SK-N-SH (cell line): ENCODE data around the gene SYT3. TPM values are rescaled to one million over a fixed set of nuclear protein-coding genes. Genes with fewer than 3 reads are reported as not detected.
A peak's percentile ranks its signal among the peaks of the same experiment; 100 is the strongest.

Source experiments
- CTCF ChIA-PET: fragments of 300-600, 350-600 bp; formaldehyde crosslinking; extraction: SDS; loops from one replicate; lab custom pipeline; 2021; lab: Yijun Ruan, JAX
- POLR2A ChIA-PET: fragments of 350-600 bp; sonication (Branson Sonifier 250); formaldehyde crosslinking; extraction: SDS; loops from one replicate; lab custom pipeline; 2020; ENCODE audit warnings: antibody characterized with exemption, inconsistent platforms; lab: Yijun Ruan, JAX
- DNase-seq: peaks from one replicate; pipeline ENCODE4 v3.0.0; 2012
- H2AFZ ChIP-seq: fragments of 200-600 bp; sonication (generic); 2 replicates; pipeline ENCODE4 v1.8.1; 2016; ENCODE audit warnings: antibody characterized with exemption, mild to moderate bottlenecking, low read depth
- H3F3A ChIP-seq: fragments of 200-600 bp; sonication (generic); replicated peaks from 2 replicates; pipeline ENCODE3; 2016; ENCODE audit warnings: antibody characterized with exemption, mild to moderate bottlenecking; ENCODE audit not compliant: insufficient read depth
- H3K27ac ChIP-seq, 2 experiments: fragments of 200-500 bp in 1 of 2; fragments of 200-600 bp in 1 of 2; sonication (Bioruptor generic) in 1 of 2; sonication (generic), shearing (Covaris generic) in 1 of 2; 2 replicates each; pipeline versions ENCODE4 v1.5.1 to v1.6.1; 2014 to 2016; ENCODE audit warnings: low read depth in 2 of 2, inconsistent platforms in 1 of 2, low read length in 1 of 2, mild to moderate bottlenecking in 1 of 2, mixed read lengths in 1 of 2
- H3K27me3 ChIP-seq: fragments of 200-600 bp; sonication (generic), shearing (Covaris generic); 2 replicates; pipeline ENCODE4 v1.6.1; 2016; ENCODE audit warnings: mixed run types; ENCODE audit not compliant: insufficient read depth
- H3K36me3 ChIP-seq, 2 experiments: fragments of 200-500 bp in 1 of 2; fragments of 200-600 bp in 1 of 2; sonication (Bioruptor generic) in 1 of 2; sonication (generic) in 1 of 2; replicated peaks in 1 of 2; 2 replicates each; pipeline versions ENCODE3 to v1.5.1; 2014 to 2016; ENCODE audit warnings: low read length in 1 of 2, mild to moderate bottlenecking in 1 of 2; ENCODE audit not compliant: insufficient read depth in 2 of 2, control insufficient read depth in 1 of 2
- H3K4me1 ChIP-seq, 2 experiments: fragments of 200-500 bp in 1 of 2; fragments of 200-600 bp in 1 of 2; sonication (Bioruptor generic) in 1 of 2; sonication (generic), shearing (Covaris generic) in 1 of 2; 2 replicates each; pipeline versions ENCODE4 v1.5.1 to v1.6.1; 2014 to 2016; ENCODE audit warnings: low read depth in 1 of 2, low read length in 1 of 2, mixed run types in 1 of 2; ENCODE audit not compliant: insufficient read depth in 2 of 2, control insufficient read depth in 1 of 2
- H3K4me2 ChIP-seq: fragments of 200-600 bp; sonication (generic), shearing (Covaris generic); 2 replicates; pipeline ENCODE4 v1.6.1; 2017; ENCODE audit warnings: mixed run types
- H3K4me3 ChIP-seq, 2 experiments: fragments of 200-500 bp in 1 of 2; fragments of 200-600 bp in 1 of 2; sonication (Bioruptor generic) in 1 of 2; sonication (generic), shearing (Covaris generic) in 1 of 2; 2 replicates each; pipeline versions ENCODE4 v1.5.1 to v1.8.1; 2014 to 2016; ENCODE audit warnings: low read depth in 2 of 2, inconsistent platforms in 1 of 2, low read length in 1 of 2, mild to moderate bottlenecking in 1 of 2, mixed read lengths in 1 of 2, moderate library complexity in 1 of 2
- H3K79me2 ChIP-seq: fragments of 200-600 bp; sonication (generic); 2 replicates; pipeline ENCODE4 v1.8.1; 2017; ENCODE audit warnings: mild to moderate bottlenecking; ENCODE audit not compliant: insufficient read depth
- H3K9ac ChIP-seq: fragments of 200-600 bp; sonication (generic); 2 replicates; pipeline ENCODE4 v1.6.1; 2017; ENCODE audit warnings: mixed run types
- H3K9me2 ChIP-seq: fragments of 200-600 bp; sonication (generic); 2 replicates; pipeline ENCODE4 v1.6.1; 2017; ENCODE audit warnings: mixed run types
- H3K9me3 ChIP-seq: fragments of 200-600 bp; sonication (generic); 2 replicates; pipeline ENCODE4 v1.6.1; 2017; ENCODE audit warnings: mixed run types, mild to moderate bottlenecking, moderate library complexity
- H4K20me1 ChIP-seq: fragments of 200-600 bp; sonication (generic); 2 replicates; pipeline ENCODE4 v1.6.1; 2017; ENCODE audit warnings: mild to moderate bottlenecking, mixed run types; ENCODE audit not compliant: insufficient read depth
- CHD2 ChIP-seq: fragments of 150-350 bp; IDR thresholded peaks from 2 replicates; pipeline ENCODE4 v1.6.1; 2018; ENCODE audit warnings: low read length; ENCODE audit not compliant: partially characterized antibody
- FOSL2 ChIP-seq: IDR thresholded peaks from 2 replicates; pipeline ENCODE4 v1.4.0; 2012; ENCODE audit warnings: low read depth, mild to moderate bottlenecking, moderate library complexity, borderline replicate concordance
- FOXJ3 ChIP-seq: sonication (generic); formaldehyde crosslinking; IDR thresholded peaks from 2 replicates; pipeline ENCODE4 v1.5.1; 2020; ENCODE audit warnings: mild to moderate bottlenecking, missing genetic modification reagents
- GABPA ChIP-seq: IDR thresholded peaks from 2 replicates; pipeline ENCODE4 v1.4.0; 2012; ENCODE audit warnings: low read depth, mild to moderate bottlenecking
- NFIC ChIP-seq: IDR thresholded peaks from 2 replicates; pipeline ENCODE4 v1.4.0; 2012; ENCODE audit warnings: borderline replicate concordance
- NRF1 ChIP-seq: IDR thresholded peaks from 2 replicates; pipeline ENCODE4 v1.6.1; 2012; ENCODE audit warnings: low read depth, mild to moderate bottlenecking, low read length
- POLR2AphosphoS5 ChIP-seq: IDR thresholded peaks from 2 replicates; pipeline ENCODE4 v1.6.1; 2012; ENCODE audit warnings: low read depth, low read length
- RAD21 ChIP-seq: IDR thresholded peaks from 2 replicates; pipeline ENCODE4 v1.6.1; 2012; ENCODE audit warnings: mild to moderate bottlenecking, low read length
- RXRA ChIP-seq: IDR thresholded peaks from 2 replicates; pipeline ENCODE4 v1.4.0; 2012; ENCODE audit warnings: low read depth, mild to moderate bottlenecking, borderline replicate concordance
- SIN3A ChIP-seq: IDR thresholded peaks from 2 replicates; pipeline ENCODE4 v1.6.1; 2012; ENCODE audit warnings: low read depth, mild to moderate bottlenecking, low read length, moderate library complexity, borderline replicate concordance
- SMC3 ChIP-seq: IDR thresholded peaks from 2 replicates; pipeline ENCODE4 v1.6.1; 2012; ENCODE audit warnings: low read depth, low read length, improper control_type of control experiment
- TAF1 ChIP-seq: IDR thresholded peaks from 2 replicates; pipeline ENCODE4 v1.6.1; 2012; ENCODE audit warnings: low read depth, mild to moderate bottlenecking, low read length, moderate library complexity, borderline replicate concordance
- TCF12 ChIP-seq: IDR thresholded peaks from 2 replicates; pipeline ENCODE4 v1.4.0; 2012
- TEAD4 ChIP-seq: IDR thresholded peaks from 2 replicates; pipeline ENCODE4 v1.4.0; 2012; ENCODE audit warnings: mild to moderate bottlenecking, borderline replicate concordance; ENCODE audit not compliant: insufficient read depth
- YY1 ChIP-seq: IDR thresholded peaks from 2 replicates; pipeline ENCODE4 v1.4.0; 2012; ENCODE audit warnings: low read depth, mild to moderate bottlenecking
- WGBS: methylation state at CpG from one replicate; pipeline ENCODE4 v1.1.6; 2017; ENCODE audit warnings: low lambda C conversion rate; 5-methylcytosine and 5-hydroxymethylcytosine counted together
- polyA plus RNA-seq, 3 experiments: library from polyadenylated mRNA; depleted of rRNA; stranded (reverse); fragments of >200 nt; gene quantifications; 2 replicates each; pipeline ENCODE4 v1.2.3, GENCODE V29; 2012
- TF ChIP-seq, protein P1 (sequence below): fragments of 150-350 bp; IDR thresholded peaks from 2 replicates; pipeline ENCODE4 v1.6.1; 2017; ENCODE audit warnings: antibody characterized with exemption, low read length, low read depth, borderline replicate concordance
- TF ChIP-seq, protein P2 (sequence below): IDR thresholded peaks from 2 replicates; pipeline ENCODE4 v1.4.0; 2012; ENCODE audit warnings: low read depth
- TF ChIP-seq, protein P3 (sequence below): IDR thresholded peaks from 2 replicates; pipeline ENCODE4 v1.6.1; 2012; ENCODE audit warnings: mild to moderate bottlenecking, low read depth, low read length, moderate library complexity
- TF ChIP-seq, protein P4 (sequence below): IDR thresholded peaks from 2 replicates; pipeline ENCODE4 v1.4.0; 2012; ENCODE audit warnings: low read depth, borderline replicate concordance

The SYT3 gene
- polyA plus RNA-seq, 1 of the 3 experiments (the other 2 are of a cell fraction) = 0.94 TPM

DNA sequence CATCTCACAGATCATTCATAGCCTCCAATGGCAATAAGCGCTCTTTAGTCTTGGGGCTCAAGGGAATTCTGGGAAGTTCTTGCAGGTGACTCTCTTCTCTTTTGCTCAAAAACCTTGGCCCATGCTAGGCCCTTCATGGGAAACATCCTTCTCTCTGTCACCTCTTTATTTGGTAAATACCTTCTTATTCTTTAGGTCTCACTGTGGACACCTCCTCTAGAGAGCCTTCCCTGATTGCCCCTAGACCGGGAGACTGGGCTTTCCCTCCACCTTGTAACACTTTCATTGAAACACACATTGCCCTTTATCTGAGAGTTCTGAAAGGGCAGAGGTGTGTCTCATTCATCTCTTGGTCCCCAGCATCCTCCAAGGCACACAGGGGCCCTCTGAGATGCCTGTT lies 11.5 kb upstream of the SYT3 start:
- TF ChIP-seq RXRA = no peak
- no peak for TF ChIP-seq NRF1
- no peaks in the 10 kb centered on the region for H3K27me3 ChIP-seq
- WGBS = 64% methylated on average over 2 of the region's 2 CpGs
- no peaks in the 10 kb centered on the region for H4K20me1 ChIP-seq
- ChIA-PET POLR2A (no interaction called here), CTCF (interaction anchor here (1.6 kb wide), 1 partner anchor 9 kb away, joined by 4 read pairs; no protein-coding TSS in a partner anchor)
- no peak overlapping the region for H3K27ac ChIP-seq
- H3K4me2 ChIP-seq = no peak overlapping the region
- H3K4me3 ChIP-seq = no peak overlapping the region
- H2AFZ ChIP-seq = no peak overlapping the region
- no peaks in the 10 kb centered on the region for H3K79me2 ChIP-seq
- H3K9me2 ChIP-seq = no peaks in the 10 kb centered on the region
- no peaks in the 10 kb centered on the region for H3K4me1 ChIP-seq
- DNase-seq = no peak
- H3K9me3 ChIP-seq = no peaks in the 10 kb centered on the region
- H3K36me3 ChIP-seq = no peaks in the 10 kb centered on the region
- H3F3A ChIP-seq = no peaks in the 10 kb centered on the region
- no peak overlapping the region for H3K9ac ChIP-seq

DNA sequence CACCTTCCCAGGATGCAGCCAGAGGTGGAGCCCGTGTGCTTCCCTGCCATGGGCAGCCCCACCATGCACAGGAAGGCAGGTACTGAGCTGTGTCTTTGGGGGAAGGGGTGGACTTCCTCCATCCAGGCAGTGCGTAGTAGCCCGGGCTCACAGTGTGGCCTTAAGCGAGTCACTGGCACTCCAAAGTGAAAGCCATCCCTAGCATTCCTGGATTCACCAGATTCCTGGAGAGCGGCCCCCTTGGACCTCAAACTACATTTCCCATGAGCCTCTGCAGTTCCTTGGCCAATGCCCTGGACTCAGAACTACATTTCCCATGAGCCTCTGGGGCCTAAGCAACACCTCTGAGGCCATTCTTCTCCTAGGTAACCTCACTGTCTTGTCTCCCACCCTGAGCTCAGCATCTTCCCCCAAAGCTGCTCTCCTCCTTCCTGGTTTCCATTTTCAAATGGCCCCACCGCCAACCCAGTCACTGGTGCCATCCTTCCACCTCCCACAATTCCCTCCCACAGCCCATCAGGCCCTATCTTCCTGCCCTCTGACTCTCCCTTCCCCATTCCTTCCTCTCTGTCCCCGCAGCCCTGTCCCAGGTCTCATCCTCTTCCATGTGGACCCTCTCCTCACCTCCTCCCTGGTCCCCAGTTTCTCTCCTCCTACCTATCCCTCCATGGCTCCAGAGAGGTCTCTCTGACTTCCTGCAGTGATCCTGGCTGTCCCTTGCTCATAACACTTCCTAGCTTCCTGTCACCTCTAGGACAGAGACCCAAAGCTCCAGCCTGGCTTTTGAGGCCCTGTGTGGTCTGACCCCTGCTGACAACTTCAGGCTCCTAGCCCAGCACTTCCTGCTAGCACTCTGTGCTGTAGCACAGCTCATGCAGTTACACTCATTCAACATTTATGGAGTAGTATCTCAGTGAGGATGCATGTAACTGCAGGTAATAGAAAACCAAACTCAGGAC lies 10.0 kb upstream of the SYT3 start, which contains the start of gene C19orf81:
TSS of gene C19orf81 (plus strand) at position 13 of the 959 bp plus-strand sequence. CDS start at position 13, 0 bp downstream.
- WGBS = 77% methylated on average over 3 of the region's 7 CpGs
- DNase-seq = peak; percentile 64
- Histone ChIP-seq H3K36me3 (no peaks in the 10 kb centered on the region), H4K20me1 (no peaks in the 10 kb centered on the region), H3K27me3 (peaks cover under 1% of the 10 kb centered on the region; the same call in 1 of the 2 replicates), H2AFZ (no peak within 1 kb of the TSS), H3K4me2 (no peak within 1 kb of the TSS), H3K4me1 (no peaks in the 10 kb centered on the region), H3K9ac (no peak within 1 kb of the TSS), H3K9me2 (no peaks in the 10 kb centered on the region), H3K4me3 (no peak within 1 kb of the TSS), H3F3A (no peaks in the 10 kb centered on the region), H3K9me3 (no peaks in the 10 kb centered on the region), H3K27ac (no peak within 1 kb of the TSS), H3K79me2 (no peaks in the 10 kb centered on the region)
- CTCF ChIA-PET = interaction anchor here (0.8 to 1.6 kb wide), 4 partner anchors 8 to 93 kb away, joined by 3 to 6 read pairs (median 4); no protein-coding TSS in a partner anchor
- POLR2A ChIA-PET = no interaction called here
- no peak for TF ChIP-seq TCF12
- no peak for TF ChIP-seq NRF1
- TF ChIP-seq, protein P1, sequence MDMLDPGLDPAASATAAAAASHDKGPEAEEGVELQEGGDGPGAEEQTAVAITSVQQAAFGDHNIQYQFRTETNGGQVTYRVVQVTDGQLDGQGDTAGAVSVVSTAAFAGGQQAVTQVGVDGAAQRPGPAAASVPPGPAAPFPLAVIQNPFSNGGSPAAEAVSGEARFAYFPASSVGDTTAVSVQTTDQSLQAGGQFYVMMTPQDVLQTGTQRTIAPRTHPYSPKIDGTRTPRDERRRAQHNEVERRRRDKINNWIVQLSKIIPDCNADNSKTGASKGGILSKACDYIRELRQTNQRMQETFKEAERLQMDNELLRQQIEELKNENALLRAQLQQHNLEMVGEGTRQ = no peak
- no peak for TF ChIP-seq FOSL2
- no peak for TF ChIP-seq TEAD4
- TF ChIP-seq SIN3A = no peak
- TF ChIP-seq GABPA = no peak
- no peak for TF ChIP-seq SMC3
- no peak for TF ChIP-seq RAD21
- TF ChIP-seq, protein P2, sequence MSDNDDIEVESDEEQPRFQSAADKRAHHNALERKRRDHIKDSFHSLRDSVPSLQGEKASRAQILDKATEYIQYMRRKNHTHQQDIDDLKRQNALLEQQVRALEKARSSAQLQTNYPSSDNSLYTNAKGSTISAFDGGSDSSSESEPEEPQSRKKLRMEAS = no peak
- no peak for TF ChIP-seq TAF1
- no peak for TF ChIP-seq FOXJ3 (CRISPR knock-in tag)
- no peak for TF ChIP-seq POLR2AphosphoS5
- TF ChIP-seq, protein P3, sequence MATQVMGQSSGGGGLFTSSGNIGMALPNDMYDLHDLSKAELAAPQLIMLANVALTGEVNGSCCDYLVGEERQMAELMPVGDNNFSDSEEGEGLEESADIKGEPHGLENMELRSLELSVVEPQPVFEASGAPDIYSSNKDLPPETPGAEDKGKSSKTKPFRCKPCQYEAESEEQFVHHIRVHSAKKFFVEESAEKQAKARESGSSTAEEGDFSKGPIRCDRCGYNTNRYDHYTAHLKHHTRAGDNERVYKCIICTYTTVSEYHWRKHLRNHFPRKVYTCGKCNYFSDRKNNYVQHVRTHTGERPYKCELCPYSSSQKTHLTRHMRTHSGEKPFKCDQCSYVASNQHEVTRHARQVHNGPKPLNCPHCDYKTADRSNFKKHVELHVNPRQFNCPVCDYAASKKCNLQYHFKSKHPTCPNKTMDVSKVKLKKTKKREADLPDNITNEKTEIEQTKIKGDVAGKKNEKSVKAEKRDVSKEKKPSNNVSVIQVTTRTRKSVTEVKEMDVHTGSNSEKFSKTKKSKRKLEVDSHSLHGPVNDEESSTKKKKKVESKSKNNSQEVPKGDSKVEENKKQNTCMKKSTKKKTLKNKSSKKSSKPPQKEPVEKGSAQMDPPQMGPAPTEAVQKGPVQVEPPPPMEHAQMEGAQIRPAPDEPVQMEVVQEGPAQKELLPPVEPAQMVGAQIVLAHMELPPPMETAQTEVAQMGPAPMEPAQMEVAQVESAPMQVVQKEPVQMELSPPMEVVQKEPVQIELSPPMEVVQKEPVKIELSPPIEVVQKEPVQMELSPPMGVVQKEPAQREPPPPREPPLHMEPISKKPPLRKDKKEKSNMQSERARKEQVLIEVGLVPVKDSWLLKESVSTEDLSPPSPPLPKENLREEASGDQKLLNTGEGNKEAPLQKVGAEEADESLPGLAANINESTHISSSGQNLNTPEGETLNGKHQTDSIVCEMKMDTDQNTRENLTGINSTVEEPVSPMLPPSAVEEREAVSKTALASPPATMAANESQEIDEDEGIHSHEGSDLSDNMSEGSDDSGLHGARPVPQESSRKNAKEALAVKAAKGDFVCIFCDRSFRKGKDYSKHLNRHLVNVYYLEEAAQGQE = no peak
- TF ChIP-seq, protein P4, sequence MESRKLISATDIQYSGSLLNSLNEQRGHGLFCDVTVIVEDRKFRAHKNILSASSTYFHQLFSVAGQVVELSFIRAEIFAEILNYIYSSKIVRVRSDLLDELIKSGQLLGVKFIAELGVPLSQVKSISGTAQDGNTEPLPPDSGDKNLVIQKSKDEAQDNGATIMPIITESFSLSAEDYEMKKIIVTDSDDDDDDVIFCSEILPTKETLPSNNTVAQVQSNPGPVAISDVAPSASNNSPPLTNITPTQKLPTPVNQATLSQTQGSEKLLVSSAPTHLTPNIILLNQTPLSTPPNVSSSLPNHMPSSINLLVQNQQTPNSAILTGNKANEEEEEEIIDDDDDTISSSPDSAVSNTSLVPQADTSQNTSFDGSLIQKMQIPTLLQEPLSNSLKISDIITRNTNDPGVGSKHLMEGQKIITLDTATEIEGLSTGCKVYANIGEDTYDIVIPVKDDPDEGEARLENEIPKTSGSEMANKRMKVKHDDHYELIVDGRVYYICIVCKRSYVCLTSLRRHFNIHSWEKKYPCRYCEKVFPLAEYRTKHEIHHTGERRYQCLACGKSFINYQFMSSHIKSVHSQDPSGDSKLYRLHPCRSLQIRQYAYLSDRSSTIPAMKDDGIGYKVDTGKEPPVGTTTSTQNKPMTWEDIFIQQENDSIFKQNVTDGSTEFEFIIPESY = no peak
- TF ChIP-seq NFIC = no peak
- TF ChIP-seq YY1 = no peak
- no peak for TF ChIP-seq CHD2
